Measurements from ENCODE around the gene DMTF1. TPM values are rescaled to one million over a fixed set of nuclear protein-coding genes. Genes with fewer than 3 reads are reported as not detected.

The DMTF1 gene
- polyA plus RNA-seq, 1 of the 3 experiments (the other 2 are of a cell fraction) = 108 TPM

GRCh38 chr7:87187120-87187519 lies 34.9 kb downstream of the DMTF1 start:
- DNase-seq = no peak
- ChIA-PET CTCF (interaction anchor here (0.7 to 4.3 kb wide), 4 partner anchors 12 to 261 kb away, joined by 3 to 24 read pairs (median 3); no protein-coding TSS in a partner anchor), POLR2A (no interaction called here)
- Histone ChIP-seq H2AFZ (ENCODE audit: low read depth) (no peak overlapping the region), H3K9me3 (no peaks in the 10 kb centered on the region), H3K4me1 (ENCODE audit: control insufficient read depth in 1 of 2, insufficient read depth in 2 of 2, low read depth in 1 of 2, low read length in 1 of 2) (no peaks in the 10 kb centered on the region; a peak in 1 of 4 replicates), H3K4me3 (ENCODE audit: low read depth in 2 of 2, low read length in 1 of 2) (no peak overlapping the region), H3F3A (replicated peaks; ENCODE audit: insufficient read depth) (peaks cover 29% of the 10 kb centered on the region), H3K4me2 (no peak overlapping the region), H3K9ac (no peak overlapping the region), H4K20me1 (ENCODE audit: insufficient read depth) (peaks cover 4% of the 10 kb centered on the region; the same call in 1 of the 2 replicates), H3K27ac (ENCODE audit: low read depth in 2 of 2, low read length in 1 of 2) (no peak overlapping the region), H3K27me3 (ENCODE audit: insufficient read depth) (no peaks in the 10 kb centered on the region), H3K36me3 (replicated peaks in 1 of 2; ENCODE audit: control insufficient read depth in 1 of 2, insufficient read depth in 2 of 2, low read length in 1 of 2) (peaks cover 99 to 100% of the 10 kb centered on the region in 2 experiments), H3K9me2 (no peaks in the 10 kb centered on the region), H3K79me2 (ENCODE audit: insufficient read depth) (no peaks in the 10 kb centered on the region)
- 91% methylated on average over 2 of the region's 2 CpGs for WGBS (ENCODE audit: low lambda C conversion rate)
- TF ChIP-seq MXI1 (IDR thresholded peaks at IDR 0.05; ENCODE audit: low read depth, low read length) = no peak
- TF ChIP-seq, protein P1, sequence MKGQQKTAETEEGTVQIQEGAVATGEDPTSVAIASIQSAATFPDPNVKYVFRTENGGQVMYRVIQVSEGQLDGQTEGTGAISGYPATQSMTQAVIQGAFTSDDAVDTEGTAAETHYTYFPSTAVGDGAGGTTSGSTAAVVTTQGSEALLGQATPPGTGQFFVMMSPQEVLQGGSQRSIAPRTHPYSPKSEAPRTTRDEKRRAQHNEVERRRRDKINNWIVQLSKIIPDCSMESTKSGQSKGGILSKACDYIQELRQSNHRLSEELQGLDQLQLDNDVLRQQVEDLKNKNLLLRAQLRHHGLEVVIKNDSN (IDR thresholded peaks at IDR 0.05; ENCODE audit: borderline replicate concordance, low read depth) = no peak
- no peak for TF ChIP-seq TCF12 (IDR thresholded peaks at IDR 0.05)
- TF ChIP-seq GABPA (IDR thresholded peaks at IDR 0.05; ENCODE audit: low read depth) = no peak
- TF ChIP-seq FOXJ3 (CRISPR knock-in tag; IDR thresholded peaks at IDR 0.05) = no peak
- TF ChIP-seq GATA2 (CRISPR knock-in tag; IDR thresholded peaks at IDR 0.05) = no peak
- TF ChIP-seq, protein P2, sequence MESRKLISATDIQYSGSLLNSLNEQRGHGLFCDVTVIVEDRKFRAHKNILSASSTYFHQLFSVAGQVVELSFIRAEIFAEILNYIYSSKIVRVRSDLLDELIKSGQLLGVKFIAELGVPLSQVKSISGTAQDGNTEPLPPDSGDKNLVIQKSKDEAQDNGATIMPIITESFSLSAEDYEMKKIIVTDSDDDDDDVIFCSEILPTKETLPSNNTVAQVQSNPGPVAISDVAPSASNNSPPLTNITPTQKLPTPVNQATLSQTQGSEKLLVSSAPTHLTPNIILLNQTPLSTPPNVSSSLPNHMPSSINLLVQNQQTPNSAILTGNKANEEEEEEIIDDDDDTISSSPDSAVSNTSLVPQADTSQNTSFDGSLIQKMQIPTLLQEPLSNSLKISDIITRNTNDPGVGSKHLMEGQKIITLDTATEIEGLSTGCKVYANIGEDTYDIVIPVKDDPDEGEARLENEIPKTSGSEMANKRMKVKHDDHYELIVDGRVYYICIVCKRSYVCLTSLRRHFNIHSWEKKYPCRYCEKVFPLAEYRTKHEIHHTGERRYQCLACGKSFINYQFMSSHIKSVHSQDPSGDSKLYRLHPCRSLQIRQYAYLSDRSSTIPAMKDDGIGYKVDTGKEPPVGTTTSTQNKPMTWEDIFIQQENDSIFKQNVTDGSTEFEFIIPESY (IDR thresholded peaks at IDR 0.05; ENCODE audit: borderline replicate concordance, low read depth) = no peak
- no peak for TF ChIP-seq YY1 (IDR thresholded peaks at IDR 0.05; ENCODE audit: low read depth)
- no peak for TF ChIP-seq NFIC (IDR thresholded peaks at IDR 0.05; ENCODE audit: borderline replicate concordance)
- TF ChIP-seq SMC3 (IDR thresholded peaks at IDR 0.05; ENCODE audit: low read depth, low read length) = no peak
- TF ChIP-seq RCOR1 (IDR thresholded peaks at IDR 0.05; ENCODE audit: low read length) = no peak
- TF ChIP-seq POLR2AphosphoS5 (IDR thresholded peaks at IDR 0.05; ENCODE audit: low read depth, low read length) = no peak
- TF ChIP-seq ELF1 (IDR thresholded peaks at IDR 0.05) = no peak
- no peak for TF ChIP-seq TEAD4 (IDR thresholded peaks at IDR 0.05; ENCODE audit: borderline replicate concordance, insufficient read depth)
- no peak for TF ChIP-seq RXRA (IDR thresholded peaks at IDR 0.05; ENCODE audit: borderline replicate concordance, low read depth)
- no peak for TF ChIP-seq EP300 (IDR thresholded peaks at IDR 0.05; ENCODE audit: borderline replicate concordance in 1 of 2, low read depth in 1 of 2, low read length in 1 of 2)

- Histone ChIP-seq H3F3A (replicated peaks; ENCODE audit: insufficient read depth) (peaks cover 29% of the 10 kb centered on the region), H3K36me3 (replicated peaks in 1 of 2; ENCODE audit: control insufficient read depth in 1 of 2, insufficient read depth in 2 of 2, low read length in 1 of 2) (peaks cover 99 to 100% of the 10 kb centered on the region in 2 experiments), H3K9me2 (no peaks in the 10 kb centered on the region), H4K20me1 (ENCODE audit: insufficient read depth) (peaks cover 4% of the 10 kb centered on the region; the same call in 1 of the 2 replicates), H3K79me2 (ENCODE audit: insufficient read depth) (no peaks in the 10 kb centered on the region), H2AFZ (ENCODE audit: low read depth) (no peak overlapping the region), H3K4me2 (no peak overlapping the region), H3K4me3 (ENCODE audit: low read depth in 2 of 2, low read length in 1 of 2) (no peak overlapping the region), H3K9ac (no peak overlapping the region), H3K4me1 (ENCODE audit: control insufficient read depth in 1 of 2, insufficient read depth in 2 of 2, low read depth in 1 of 2, low read length in 1 of 2) (no peaks in the 10 kb centered on the region; a peak in 1 of 4 replicates), H3K27ac (ENCODE audit: low read depth in 2 of 2, low read length in 1 of 2) (no peak overlapping the region), H3K9me3 (no peaks in the 10 kb centered on the region), H3K27me3 (ENCODE audit: insufficient read depth) (no peaks in the 10 kb centered on the region)
- POLR2A ChIA-PET = no interaction called here
- TF ChIP-seq RXRA (IDR thresholded peaks at IDR 0.05; ENCODE audit: borderline replicate concordance, low read depth) (no peak), SIN3A (IDR thresholded peaks at IDR 0.05; ENCODE audit: borderline replicate concordance, low read depth, low read length) (no peak), EP300 (IDR thresholded peaks at IDR 0.05; ENCODE audit: borderline replicate concordance in 1 of 2, low read depth in 1 of 2, low read length in 1 of 2) (no peak), CHD2 (IDR thresholded peaks at IDR 0.05; ENCODE audit: low read length, partially characterized antibody) (no peak)
- no peak for DNase-seq
- 91% methylated on average over 2 of the region's 2 CpGs for WGBS (ENCODE audit: low lambda C conversion rate)
- CTCF ChIA-PET = no interaction called here
Observed at GRCh38 chr7:87188930-87189329, 36.7 kb downstream of the DMTF1 start.
